Measurements from ENCODE around the gene MICAL3.
"Not testable (repeated sequence)": the region's sequence is repeated elsewhere in the genome, so short reads cannot be mapped to it uniquely, and the experiment has no call there.

Gene MICAL3

DNA sequence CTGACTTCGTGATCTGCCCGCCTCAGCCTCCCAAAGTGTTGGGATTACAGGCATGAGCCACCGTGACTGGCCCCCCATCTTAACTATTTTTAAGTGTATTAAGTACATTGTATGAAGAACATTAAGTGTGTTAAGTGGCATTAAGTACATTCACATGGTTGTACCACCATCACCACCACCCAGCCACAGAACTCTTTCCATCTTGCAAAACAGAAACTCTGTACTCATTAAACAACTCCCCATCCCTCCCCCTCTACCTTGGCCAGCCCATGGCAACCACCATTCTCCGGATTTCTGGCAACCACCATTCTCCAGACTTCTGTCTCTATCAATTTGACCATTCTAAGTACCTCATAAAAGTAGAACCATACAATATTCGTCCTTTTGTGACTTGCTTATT is 35.6 kb upstream of the MICAL3 start:
- no peak for DNase-seq

GRCh38 chr22:18059473-18059872 is 35.1 kb upstream of the MICAL3 start:
- DNase-seq = no peak

- no peak for DNase-seq
These were observed 34.7 kb upstream of the MICAL3 start for GRCh38 chr22:18059094-18059417.

DNA sequence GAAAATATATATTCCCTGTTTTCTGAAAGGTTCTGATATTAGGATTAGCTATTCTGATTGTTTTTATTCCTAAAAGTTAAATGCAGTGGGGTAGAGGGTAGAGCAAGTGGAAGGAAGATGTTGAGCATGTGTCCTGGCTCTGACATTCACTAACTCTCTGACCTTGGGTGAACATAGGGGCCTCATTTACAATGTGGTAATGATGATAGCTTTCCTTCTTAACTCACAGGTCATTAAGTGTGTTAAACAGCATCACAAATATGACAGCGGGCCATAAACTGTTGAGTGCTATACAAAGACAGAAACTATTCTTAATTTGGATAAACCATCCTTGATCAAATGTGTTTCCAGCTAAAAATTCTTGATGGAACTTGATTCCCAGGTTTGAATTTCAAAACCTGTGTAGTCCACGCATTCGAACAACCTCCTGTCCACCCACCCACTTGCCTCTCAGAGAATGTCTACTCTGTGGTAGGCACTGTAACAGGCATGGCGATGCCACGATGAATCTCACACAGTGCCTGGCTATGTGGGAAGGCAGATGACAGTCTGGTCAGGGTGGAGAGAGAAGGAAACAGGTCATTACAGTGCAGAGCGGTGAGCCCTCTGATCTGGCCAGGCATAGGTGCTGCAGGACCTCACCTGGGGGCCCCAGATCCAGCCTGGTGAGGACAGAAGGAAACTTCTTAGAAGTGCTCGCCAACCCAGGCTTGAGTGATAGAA is 34.2 kb upstream of the MICAL3 start:
- no peak for DNase-seq

GRCh38 chr22:18057568-18058209 is 33.3 kb upstream of the MICAL3 start:
- no peak for DNase-seq

- no peak for DNase-seq
These were observed 32.6 kb upstream of the MICAL3 start for GRCh38 chr22:18056807-18057474.

GRCh38 chr22:18056161-18056666 is 31.9 kb upstream of the MICAL3 start:
- no peak for DNase-seq

GRCh38 chr22:18055619-18056160 is 31.3 kb upstream of the MICAL3 start:
- no peak for DNase-seq

GRCh38 chr22:18053216-18053946 is 29.0 kb upstream of the MICAL3 start:
- DNase-seq = not testable (repeated sequence)

DNA sequence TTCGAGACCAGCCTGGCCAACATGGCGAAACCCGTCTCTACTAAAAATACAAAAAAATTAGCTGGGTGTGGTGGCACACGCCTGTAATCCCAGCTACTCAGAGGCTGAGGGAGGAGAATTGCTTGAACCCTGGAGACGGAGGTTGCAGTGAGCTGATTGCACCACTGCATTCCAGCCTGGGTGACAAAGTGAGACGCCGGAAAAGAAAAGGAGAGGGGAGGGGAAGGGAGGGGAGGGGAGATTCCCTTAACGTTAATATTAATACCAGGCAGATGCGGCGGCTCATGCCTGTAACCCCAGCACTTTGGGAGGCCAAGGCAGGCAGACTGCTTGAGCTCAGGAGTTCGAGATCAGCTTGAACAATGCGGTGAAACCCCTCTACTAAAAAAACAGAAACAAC is 26.8 kb upstream of the MICAL3 start:
- not testable (repeated sequence) for DNase-seq

DNA sequence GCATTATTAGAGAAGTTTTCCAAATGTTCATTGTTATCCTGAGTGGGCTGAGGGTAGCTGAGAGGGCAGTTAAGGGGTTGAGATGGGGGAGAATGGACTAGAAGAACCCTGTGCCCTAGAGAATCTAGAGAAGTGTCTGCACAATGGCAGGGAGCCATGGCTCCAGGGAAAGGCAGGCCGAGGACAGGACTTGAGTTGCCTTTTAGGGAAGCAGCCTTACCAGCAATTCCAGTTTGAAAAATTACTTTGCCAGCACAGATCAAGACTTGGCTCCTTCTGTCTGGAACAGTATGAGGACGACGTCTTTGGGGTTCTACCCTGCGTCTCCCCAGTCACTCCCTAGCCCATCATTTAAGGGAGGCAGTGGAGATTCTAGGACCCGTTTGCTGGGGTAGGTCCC is 25.7 kb upstream of the MICAL3 start:
- DNase-seq = no peak

- no peak for DNase-seq
These were observed 24.1 kb upstream of the MICAL3 start for GRCh38 chr22:18048441-18048898.

- no peak for DNase-seq
These were observed 23.7 kb upstream of the MICAL3 start for GRCh38 chr22:18048041-18048440.

DNA sequence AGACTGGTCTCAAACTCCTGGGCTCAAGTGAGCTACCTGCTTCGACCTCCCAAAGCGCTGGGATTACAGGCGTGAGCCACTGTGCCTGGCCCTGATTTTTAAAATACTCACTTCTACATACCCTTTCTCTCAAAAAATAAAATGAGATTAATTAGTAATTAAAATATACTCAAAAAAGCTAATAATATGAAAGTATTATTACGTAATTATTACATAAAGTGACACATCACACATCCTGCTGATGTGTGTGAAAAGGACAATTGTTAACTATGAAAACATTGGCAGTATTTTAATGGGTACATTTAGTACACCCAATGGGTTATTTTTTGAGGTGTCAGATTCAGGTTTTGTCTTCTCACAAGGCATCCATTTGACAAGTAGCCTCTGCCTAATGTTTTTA is 21.4 kb upstream of the MICAL3 start:
- DNase-seq = no peak

DNA sequence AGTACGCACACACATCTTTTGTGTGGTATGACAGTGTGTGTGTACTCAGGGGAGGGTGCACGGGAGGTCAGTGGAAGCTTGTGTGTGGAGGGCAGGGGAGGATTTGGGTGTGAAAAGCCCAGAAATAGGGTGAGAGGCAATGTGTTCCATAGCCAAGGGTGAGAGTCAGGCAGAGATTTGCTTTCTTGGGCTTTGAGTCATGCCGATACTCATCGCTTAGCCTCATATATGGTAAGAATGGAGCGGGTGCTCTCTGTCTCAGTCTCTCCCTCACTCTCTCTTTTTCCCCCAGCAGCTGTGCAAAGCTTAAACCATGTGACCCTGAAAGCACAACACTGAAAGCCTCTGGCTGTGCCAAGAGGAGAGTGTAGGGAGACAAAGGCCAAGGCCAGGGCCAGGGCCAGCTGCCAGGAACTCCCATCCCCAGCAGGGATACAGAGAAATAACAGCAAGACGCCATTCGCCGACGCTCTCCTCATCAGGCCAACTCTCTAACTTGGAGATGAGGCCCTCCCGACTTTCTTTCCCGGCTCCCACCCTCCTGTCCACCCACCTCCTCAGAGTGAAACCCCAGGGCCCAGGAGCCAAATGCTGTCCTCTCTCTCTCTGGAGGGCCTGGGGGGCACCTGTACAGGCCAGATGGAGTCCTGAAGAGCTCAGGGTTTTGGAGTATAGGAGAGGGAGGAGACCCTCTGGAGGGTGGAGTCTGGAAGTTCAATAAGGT is 20.3 kb upstream of the MICAL3 start:
- no peak for DNase-seq

DNA sequence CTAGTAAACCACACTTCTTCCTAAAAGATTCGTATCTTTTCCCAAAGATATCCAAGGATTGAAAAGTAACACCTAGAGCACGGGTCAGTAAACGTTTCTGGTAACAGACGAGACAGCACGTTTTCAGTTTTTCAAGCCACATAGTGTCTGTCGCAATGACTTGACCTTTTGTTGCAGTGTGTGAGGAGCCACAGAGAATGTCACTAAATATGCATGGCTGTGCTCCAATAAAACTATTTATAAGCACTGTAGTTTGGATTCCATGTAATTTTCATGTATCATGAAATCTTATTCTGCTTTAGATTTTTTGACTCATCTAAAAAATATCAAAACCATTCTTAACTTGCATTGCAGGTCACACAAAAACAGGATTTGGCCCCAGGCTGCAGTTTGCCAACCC is 18.3 kb upstream of the MICAL3 start:
- DNase-seq = no peak

GRCh38 chr22:18040898-18041297 is 16.5 kb upstream of the MICAL3 start:
- not testable (repeated sequence) for DNase-seq

DNA sequence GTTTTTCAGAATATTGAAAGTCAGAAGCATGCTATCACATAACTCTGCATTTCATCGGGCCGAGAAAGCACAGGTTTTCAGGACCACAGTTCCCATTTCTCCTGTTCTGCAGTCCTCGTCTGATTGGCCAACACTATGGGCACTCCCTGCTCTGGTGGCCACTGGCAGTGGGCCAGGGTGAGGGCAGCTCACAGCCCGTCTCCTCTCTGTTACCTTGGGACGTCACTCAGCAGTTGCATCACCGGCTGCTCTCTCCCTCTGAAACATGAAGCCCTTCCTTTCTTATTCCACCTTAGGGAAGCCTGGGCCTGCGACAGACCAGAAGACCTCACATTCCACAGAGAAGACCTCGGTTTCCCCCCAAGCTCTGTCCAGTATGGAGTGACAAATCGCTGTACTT is 11.4 kb upstream of the MICAL3 start:
- no peak for DNase-seq

DNA sequence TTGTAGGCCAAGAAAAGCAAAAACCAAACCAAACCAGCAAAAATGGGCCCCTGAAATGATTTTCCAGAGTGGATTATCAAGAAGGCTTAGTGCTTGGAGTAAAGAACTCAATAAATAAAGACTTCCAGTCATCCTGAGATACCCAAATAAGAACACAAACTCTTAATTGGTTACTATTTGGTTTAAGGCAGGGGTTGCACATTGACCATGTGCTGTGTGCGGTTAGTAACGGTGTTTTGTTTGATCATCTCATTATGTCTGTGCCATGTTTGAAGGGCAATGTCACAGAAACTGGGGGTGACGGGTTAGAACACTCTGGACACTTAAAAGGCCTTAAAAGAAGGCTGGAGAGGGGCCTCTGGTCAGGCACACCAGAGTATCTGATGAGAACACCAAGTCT is 9.7 kb upstream of the MICAL3 start:
- no peak for DNase-seq

GRCh38 chr22:18033204-18033998 is 9.0 kb upstream of the MICAL3 start:
- DNase-seq = no peak

DNA sequence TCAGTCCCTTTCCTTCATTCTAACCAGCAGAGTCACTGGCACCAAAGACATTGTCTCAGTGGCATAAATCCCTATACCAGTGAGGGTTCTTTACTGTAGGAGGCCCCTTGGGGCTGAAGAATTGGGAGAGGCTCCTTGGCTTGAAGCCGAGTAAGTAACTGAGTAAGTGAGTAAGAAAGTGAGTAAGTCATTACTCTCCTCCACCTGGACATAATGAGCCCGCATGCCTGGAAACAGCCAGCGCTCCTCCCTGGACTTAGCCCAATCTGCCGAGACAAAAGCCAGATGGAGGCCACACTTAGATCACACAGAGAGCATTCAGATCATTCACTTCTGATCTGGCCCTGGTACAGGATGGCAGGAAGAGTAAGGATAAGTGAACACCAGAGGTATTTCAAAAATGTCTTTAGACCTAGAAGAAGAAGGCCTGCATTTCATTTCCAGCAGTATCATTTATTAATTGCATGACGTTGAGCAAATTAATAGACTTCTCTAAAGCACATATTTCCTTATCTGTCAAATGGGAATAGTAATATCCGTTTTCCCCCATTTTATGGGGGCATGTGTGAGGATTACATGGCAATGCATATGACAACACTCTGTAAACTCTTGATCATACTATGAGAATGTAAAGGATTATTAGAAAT is 8.2 kb upstream of the MICAL3 start:
- DNase-seq = no peak

Measured in NCI-H748 treated with DMSO at 0.1 percent for 48 hours (cell line).